ENCODE results near the gene NFATC1.
A peak's percentile ranks its signal among the peaks of the same experiment; 100 is the strongest.

NFATC1 gene

DNA sequence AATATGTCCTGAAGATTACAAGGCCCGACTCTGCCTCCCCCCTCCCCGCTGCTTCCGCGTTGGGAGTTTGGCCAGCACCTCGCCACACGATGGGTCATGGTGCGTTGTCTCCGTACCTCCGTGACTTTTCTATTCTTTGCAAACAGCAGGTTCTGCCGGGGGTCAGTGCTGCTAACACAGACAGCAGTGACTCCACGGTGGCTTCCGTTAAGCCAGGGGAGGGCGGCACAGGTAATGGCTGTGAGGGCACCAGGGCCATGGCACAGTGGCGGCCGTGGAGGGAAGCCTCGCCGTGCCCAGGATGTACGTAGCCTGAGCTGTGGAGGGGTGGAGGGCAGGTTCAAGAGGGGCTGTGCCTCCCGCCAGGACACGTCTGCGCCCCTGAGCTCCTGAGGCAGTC lies 115.5 kb downstream of the NFATC1 start:
- DNase-seq: no peak

DNA sequence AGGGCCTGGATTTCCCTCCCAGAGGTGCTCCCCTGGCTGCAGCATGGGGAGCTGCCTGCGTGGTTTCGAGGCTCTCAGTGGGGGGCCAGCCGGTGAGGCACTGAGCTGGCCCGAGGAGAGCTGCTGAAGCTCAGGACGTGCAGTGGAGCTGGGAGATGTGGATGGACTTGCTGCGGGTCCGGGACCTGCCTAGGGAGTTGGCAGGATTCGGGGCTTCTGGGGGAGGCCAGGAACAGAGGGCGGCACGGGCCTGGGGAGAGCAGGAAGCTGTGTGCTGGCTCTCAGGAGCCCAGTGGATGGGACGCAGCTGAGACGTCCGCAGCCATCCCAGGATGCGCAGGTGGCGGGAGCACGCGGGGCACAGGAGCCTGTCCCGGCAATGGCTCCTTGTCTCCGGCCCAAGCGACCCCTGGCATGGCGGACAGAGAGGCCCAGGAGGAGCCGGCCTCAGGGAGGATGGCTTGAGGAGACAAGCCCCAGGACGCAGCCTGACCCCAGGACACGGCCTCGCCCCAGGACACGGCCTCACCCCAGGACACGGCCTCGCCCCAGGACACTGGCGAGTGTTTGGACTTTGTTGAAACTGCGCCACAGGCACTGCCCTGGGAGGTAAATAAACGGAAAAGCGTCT lies 116.1 kb downstream of the NFATC1 start:
- DNase-seq: peak; percentile 14

GRCh38 chr18:79512461-79513380 lies 117.0 kb downstream of the NFATC1 start:
- DNase-seq: peak; percentile 13

DNA sequence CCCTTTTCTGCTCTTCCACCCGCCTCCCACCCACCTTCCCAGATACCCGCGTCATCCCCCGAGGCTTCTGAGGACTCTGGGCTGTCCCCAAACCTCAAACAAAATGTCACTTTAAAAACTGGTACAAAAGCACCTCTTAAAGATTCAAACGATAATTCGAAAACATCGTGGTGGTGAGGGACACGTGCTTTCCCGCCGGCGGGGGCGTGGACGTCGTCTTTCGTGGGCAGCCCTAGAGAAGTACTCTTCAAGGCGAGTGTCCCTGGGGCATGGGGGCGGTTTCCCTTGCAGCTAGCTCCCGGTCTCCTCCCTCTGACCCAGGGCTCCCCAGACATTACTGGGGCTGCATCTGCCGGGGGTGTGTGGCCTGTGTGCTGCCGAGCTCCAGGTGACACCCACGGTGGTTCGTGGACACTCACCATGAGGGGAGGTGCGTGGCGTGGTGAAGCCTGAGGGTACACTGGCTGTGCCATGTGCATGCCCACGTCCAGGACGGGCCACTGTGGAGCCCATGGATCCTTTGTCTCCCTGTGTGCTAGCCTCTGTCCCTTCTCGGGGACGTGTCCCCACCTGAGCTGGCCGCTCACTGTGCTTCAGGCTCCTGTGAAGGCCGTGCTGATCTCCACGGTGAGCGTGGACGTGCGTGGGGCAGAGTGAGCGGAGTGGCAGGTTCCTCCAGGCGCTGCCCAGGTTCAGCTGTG lies 117.8 kb downstream of the NFATC1 start:
- peak; percentile 14 for DNase-seq

- DNase-seq: peak; percentile 18
Measured at GRCh38 chr18:79515331-79515730, 119.6 kb downstream of the NFATC1 start.

DNA sequence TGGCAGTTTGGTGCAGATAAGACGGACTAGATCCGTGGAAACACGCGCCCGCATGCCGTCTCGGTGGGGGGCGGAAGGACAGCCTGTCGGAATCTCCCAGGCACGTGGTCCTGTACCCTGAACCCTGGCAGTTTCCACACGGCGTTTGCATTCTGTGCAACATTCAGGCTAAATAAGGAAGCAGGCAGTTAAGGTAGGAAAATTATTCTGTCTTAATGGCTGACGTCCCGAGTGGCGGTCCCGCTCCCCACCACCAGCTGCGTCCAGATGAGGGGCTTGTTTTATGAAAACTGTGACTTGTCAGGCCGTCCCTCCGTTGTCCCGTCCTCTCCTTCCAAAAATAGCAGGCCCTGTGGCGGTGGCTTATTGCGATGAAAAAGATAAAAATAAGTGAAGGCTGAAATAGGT lies 120.2 kb downstream of the NFATC1 start:
- peak; percentile 31 for DNase-seq

DNA sequence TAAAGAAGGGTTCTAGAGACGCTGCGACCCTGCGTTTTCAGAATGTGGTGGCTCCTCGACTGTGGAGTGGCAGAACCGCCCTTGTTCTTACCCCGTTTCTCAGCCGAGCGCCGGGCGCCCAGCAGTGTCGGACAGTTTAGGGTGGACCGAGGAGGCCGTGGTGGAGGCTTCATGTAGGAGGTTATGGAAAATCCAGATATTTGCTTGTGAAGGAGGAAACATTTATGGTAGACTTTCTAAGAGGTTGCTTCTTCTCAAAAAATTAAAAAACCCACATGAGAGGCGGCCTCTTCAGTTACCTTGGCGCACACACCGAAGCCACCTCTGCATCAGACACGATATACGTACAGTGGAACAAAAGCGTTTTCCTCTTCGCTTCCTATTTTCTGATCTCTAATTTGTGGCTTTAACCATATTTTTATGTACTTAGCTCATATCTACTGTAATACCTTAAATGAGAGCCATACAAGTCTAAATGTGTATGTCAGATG lies 120.8 kb downstream of the NFATC1 start:
- DNase-seq: peak; percentile 63

- peak; percentile 48 for DNase-seq
Measured at GRCh38 chr18:79517341-79517740, 121.6 kb downstream of the NFATC1 start.

DNA sequence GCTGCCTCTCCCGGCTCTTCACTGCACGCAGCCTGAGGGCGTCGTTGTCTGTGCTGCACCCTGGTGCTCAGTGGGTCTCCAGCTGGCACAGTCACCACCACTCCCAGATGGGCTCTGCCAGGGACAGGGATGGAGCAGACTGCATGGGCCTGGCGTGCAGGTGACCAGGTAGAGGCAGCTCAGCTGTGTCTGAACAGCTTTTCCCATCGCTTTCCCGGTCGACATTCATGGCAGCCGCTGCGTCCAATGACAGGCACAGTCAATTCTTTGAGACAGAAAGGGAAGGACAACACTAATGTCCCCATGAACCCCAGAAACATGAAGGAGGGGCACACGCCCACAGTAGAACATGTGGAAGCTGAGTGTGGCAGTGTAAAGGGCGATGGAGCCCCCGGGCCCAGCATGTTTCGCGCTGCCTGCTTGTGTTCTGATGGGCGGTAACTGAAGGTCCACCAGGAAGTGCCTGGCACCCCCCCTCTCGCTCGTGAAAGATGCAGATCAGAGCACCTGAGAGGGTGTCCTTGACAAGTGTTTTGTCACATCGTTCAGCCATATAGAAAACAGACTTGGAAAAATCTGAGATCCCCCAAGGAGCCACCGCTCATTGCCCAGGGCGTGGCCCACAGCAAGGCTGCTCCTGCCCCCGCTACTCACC lies 122.4 kb downstream of the NFATC1 start:
- DNase-seq: peak; percentile 25

DNA sequence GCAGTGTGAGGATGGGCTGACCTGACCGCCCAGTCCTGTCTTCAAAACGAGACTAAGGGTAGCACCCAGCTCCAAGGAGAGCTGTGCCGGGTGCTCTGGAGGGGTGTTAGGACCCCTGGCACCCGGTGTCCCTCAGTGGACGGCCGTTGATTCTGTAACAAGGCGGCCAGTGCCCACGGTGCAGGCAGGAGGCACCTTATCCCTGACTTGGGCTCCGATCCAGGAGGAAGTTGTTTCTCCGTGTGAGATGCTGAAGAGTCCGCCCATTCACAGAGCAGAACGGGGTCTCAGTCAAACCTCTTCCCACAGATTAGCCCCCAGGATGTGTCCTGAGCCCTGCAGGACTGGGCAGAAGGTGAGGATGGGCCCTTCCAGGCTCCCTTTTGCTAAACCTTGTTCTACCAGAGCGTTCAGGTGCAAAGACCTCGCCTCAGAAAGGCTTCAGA lies 123.0 kb downstream of the NFATC1 start:
- peak; percentile 17 for DNase-seq

GRCh38 chr18:79519751-79520477 lies 124.2 kb downstream of the NFATC1 start:
- DNase-seq: peak; percentile 54

DNA sequence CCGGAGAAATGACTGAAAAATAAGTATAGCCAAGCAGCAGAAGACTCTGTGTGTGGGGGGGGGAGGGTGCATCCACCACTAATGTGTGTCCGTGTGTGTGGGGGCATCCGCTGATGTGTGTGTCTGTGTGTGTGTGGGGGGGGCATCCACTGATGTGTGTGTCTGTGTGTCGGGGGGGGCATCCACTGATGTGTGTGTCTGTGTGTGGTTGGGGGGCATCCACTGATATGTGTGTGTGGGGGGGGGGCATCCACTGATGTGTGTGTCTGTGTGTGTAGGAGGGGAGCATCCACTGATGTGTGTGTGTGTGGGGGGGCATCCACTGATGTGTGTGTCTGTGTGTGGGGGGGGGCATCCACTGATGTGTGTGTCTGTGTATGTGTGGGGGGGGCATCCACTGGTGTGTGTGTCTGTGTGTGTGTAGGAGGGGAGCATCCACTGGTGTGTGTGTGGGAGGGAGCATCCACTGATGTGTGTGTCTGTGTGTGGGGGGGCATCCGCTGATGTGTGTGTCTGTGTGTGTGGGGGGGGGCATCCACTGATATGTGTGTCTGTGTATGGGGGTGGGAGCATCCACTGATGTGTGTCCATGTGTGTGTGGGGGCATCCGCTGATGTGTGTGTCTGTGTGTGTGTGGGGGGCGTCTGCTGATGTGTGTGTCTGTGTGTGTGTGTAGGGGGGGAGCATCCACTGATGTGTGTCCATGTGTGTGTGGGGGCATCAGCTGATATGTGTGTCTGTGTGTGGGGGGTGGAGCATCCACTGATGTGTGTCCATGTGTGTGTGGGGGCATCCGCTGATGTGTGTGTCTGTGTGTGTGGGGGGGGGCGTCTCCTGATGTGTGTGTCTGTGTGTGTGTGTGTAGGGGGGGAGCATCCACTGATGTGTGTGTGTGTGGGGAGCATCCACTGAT lies 125.0 kb downstream of the NFATC1 start:
- peak; percentile 17 for DNase-seq

- DNase-seq: peak; percentile 19
Measured at GRCh38 chr18:79521416-79522205, 125.9 kb downstream of the NFATC1 start.

- DNase-seq: peak; percentile 72
Measured at GRCh38 chr18:79522451-79523205, 126.9 kb downstream of the NFATC1 start.

DNA sequence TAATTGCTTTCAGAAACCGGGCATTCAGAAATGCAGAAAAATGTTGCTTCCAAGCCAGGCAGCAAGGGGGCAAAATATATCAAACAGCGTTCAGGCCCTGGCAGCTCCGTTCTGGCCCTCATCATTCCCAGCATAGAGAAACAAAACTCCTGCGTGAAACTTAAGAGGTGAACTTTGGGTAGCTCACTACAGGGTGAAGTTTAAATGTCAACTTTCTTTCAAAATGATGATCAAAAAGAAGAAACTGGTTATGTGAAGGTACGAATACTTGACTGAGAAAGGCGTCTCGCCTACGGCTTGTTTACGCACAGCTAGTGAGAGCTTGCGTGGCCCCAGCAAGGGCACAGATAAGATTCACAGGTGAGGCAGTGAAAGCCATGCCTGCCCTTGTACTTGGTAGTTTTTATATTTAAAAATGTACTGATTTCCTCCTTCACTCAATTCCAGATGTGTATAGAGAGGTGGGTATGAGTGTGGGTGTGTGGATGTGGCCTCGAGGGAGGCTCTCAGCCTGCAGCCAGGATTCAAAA lies 127.5 kb downstream of the NFATC1 start:
- DNase-seq: peak; percentile 69

DNA sequence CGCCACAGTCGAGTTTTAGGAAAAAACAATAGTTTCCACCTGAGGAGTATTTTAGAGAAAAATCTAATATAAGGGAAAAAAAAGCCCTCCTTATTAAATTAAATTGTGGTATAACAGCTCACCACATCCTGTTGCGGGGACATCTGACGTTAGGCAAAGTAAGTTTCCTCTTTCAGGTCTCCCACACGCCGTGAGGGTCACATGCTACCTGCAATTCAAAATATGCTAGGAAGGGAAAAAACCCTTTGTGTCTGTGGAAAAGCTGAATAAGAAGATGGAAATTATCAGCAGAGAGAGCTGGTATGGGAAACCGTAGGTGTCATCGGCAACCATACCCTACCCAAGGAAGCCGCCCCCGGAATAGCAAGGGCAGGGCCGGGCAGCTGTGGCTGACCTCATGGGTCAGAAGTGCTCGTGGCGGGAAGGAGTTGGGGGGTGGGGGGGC lies 128.0 kb downstream of the NFATC1 start:
- DNase-seq: peak; percentile 73

DNA sequence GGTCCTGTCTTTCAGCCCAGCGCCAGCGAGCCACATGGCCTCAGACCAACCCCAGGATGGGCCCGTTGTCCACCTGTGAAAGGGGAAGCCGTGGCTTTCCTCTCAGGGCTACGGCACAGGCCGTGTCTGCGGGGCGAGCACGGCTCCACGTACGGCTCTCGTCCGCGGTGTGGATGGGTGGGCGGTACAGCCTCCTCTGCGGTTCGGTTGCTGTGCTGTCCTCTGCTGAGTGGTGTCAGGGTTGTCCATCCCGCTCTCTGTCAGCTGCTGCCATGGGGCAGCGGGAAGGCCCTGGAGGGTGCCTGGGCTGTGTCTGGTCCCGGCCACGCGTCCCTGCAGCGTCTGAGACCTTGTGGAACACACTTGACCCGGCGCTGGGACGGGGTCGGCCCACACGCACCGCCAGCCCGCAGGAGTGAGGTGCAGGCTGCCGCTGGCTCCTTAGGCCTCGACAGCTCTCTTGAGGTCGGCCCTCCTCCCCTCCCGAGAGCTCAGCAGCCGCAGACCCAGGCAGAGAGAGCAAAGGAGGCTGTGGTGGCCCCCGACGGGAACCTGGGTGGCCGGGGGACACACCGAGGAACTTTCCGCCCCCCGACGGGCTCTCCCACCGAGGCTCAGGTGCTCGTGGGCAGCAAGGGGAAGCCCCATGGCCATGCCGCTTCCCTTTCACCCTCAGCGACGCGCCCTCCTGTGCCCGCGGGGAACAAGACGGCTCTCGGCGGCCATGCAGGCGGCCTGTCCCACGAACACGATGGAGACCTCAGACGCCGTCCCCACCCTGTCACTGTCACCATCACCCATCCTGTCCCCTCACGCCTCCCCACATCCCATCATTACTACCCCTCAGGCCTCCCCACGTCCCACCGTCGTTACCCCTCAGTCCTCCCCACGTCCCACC lies 128.7 kb downstream of the NFATC1 start:
- peak; percentile 67 for DNase-seq
